SU-DHL-6 (cell line): ENCODE measurements around the gene CACNA1B.

Experiments
- H2AFZ ChIP-seq: fragments of 200-600 bp; sonication (generic); 2 replicates; pipeline ENCODE4 v1.6.1; 2014; ENCODE audit warnings: low read depth, mild to moderate bottlenecking, moderate library complexity, mixed read lengths, antibody characterized with exemption, low read length; ENCODE audit not compliant: severe bottlenecking
- H3F3A ChIP-seq: fragments of 200-600 bp; shearing (Covaris generic); 2 replicates; pipeline ENCODE4 v1.6.0; 2016; ENCODE audit warnings: antibody characterized with exemption, mild to moderate bottlenecking; ENCODE audit not compliant: insufficient read depth
- H3K27ac ChIP-seq: fragments of 200-600 bp; sonication (generic); 2 replicates; pipeline ENCODE4 v1.5.1; 2016; ENCODE audit warnings: low read depth, mild to moderate bottlenecking, low read length, moderate library complexity, mixed read lengths
- H3K27me3 ChIP-seq: fragments of 200-600 bp; sonication (generic), shearing (Covaris generic); 2 replicates; pipeline ENCODE4 v1.6.0; 2014; ENCODE audit warnings: mild to moderate bottlenecking, low read length
- H3K36me3 ChIP-seq: fragments of 200-600 bp; sonication (generic); 2 replicates; pipeline ENCODE4 v1.6.1; 2014; ENCODE audit warnings: mild to moderate bottlenecking, low read length, mixed read lengths
- H3K4me2 ChIP-seq: fragments of 300-600, 200-600 bp; shearing (Covaris generic), sonication (generic); 2 replicates; pipeline ENCODE4 v1.6.0; 2014; ENCODE audit warnings: low read length, low read depth, mild to moderate bottlenecking; ENCODE audit not compliant: poor library complexity, severe bottlenecking
- H3K4me3 ChIP-seq: fragments of 200-600 bp; sonication (generic); 2 replicates; pipeline ENCODE4 v1.5.1; 2014; ENCODE audit warnings: antibody characterized with exemption, low read length, mild to moderate bottlenecking, mixed read lengths; ENCODE audit not compliant: insufficient read depth, poor library complexity, severe bottlenecking
- H3K79me2 ChIP-seq: fragments of 200-600 bp; sonication (generic); 2 replicates; pipeline ENCODE4 v1.6.1; 2014; ENCODE audit warnings: mild to moderate bottlenecking, low read length, moderate library complexity; ENCODE audit not compliant: insufficient read depth
- H3K9ac ChIP-seq: fragments of 200-600 bp; sonication (generic); 2 replicates; pipeline ENCODE4 v1.7.0; 2014; ENCODE audit warnings: mild to moderate bottlenecking, low read length
- H3K9me2 ChIP-seq: fragments of 200-600 bp; sonication (generic); replicated peaks from 2 replicates; pipeline ENCODE4 v1.6.1; 2014; ENCODE audit warnings: low read length; ENCODE audit not compliant: insufficient read depth
- H3K9me3 ChIP-seq: fragments of 200-600 bp; sonication (generic); 2 replicates; pipeline ENCODE4 v1.6.1; 2014; ENCODE audit warnings: low read length, mixed read lengths; ENCODE audit not compliant: insufficient read depth
- H4K20me1 ChIP-seq: fragments of 200-600 bp; sonication (generic); 2 replicates; pipeline ENCODE4 v1.6.1; 2014; ENCODE audit warnings: low read depth, mild to moderate bottlenecking, antibody characterized with exemption, low read length, moderate library complexity, mixed read lengths
- EZH2phosphoT487 ChIP-seq: fragments of 200-600 bp; sonication (generic), shearing (Covaris generic); conservative IDR thresholded peaks from 2 replicates; pipeline ENCODE4 v1.6.1; 2018; ENCODE audit warnings: mild to moderate bottlenecking, antibody characterized with exemption, low read length, moderate library complexity, mixed read lengths
- TF ChIP-seq, protein P1 (sequence below): fragments of 200-600 bp; sonication (generic); IDR thresholded peaks from one replicate; pipeline ENCODE4 v1.5.1; 2017; ENCODE audit warnings: antibody characterized with exemption, mild to moderate bottlenecking, low read length, moderate library complexity; ENCODE audit not compliant: insufficient read depth, poor library complexity, severe bottlenecking

Gene CACNA1B

DNA sequence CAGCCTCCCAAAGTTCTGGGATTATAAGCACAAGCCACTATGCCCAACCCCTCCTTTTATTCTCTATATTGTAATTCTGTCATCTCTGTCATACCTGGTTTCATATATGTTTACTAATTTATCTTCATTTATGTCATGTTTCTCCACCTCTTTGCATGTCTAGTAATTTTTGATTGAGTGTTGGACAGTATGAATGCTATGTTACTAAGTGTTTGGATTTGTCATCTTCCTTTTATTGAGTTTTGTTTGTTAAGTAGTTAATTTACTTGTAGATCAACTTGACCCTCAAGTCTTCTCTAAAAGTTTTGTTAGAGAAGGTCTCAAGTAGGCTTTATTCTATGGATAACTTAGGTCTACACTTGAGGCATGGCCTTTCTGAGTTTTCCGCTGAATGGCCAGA, 17.2 kb upstream of the CACNA1B start:
- H4K20me1 ChIP-seq, result no peaks in the 10 kb centered on the region
- no peaks in the 10 kb centered on the region for H3K79me2 ChIP-seq
- H3K9me3 ChIP-seq, result no peaks in the 10 kb centered on the region
- no peak overlapping the region for H3K27ac ChIP-seq
- H3K36me3 ChIP-seq, result no peaks in the 10 kb centered on the region
- H3F3A ChIP-seq, result no peaks in the 10 kb centered on the region
- no peaks in the 10 kb centered on the region for H3K9me2 ChIP-seq
- no peak overlapping the region for H2AFZ ChIP-seq
- no peak overlapping the region for H3K9ac ChIP-seq
- H3K27me3 ChIP-seq, result no peaks in the 10 kb centered on the region
- H3K4me3 ChIP-seq, result no peak overlapping the region
- H3K4me2 ChIP-seq, result no peak overlapping the region
- TF ChIP-seq, protein P1, sequence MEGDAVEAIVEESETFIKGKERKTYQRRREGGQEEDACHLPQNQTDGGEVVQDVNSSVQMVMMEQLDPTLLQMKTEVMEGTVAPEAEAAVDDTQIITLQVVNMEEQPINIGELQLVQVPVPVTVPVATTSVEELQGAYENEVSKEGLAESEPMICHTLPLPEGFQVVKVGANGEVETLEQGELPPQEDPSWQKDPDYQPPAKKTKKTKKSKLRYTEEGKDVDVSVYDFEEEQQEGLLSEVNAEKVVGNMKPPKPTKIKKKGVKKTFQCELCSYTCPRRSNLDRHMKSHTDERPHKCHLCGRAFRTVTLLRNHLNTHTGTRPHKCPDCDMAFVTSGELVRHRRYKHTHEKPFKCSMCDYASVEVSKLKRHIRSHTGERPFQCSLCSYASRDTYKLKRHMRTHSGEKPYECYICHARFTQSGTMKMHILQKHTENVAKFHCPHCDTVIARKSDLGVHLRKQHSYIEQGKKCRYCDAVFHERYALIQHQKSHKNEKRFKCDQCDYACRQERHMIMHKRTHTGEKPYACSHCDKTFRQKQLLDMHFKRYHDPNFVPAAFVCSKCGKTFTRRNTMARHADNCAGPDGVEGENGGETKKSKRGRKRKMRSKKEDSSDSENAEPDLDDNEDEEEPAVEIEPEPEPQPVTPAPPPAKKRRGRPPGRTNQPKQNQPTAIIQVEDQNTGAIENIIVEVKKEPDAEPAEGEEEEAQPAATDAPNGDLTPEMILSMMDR, result no peak
- TF ChIP-seq EZH2phosphoT487, result no peak

DNA sequence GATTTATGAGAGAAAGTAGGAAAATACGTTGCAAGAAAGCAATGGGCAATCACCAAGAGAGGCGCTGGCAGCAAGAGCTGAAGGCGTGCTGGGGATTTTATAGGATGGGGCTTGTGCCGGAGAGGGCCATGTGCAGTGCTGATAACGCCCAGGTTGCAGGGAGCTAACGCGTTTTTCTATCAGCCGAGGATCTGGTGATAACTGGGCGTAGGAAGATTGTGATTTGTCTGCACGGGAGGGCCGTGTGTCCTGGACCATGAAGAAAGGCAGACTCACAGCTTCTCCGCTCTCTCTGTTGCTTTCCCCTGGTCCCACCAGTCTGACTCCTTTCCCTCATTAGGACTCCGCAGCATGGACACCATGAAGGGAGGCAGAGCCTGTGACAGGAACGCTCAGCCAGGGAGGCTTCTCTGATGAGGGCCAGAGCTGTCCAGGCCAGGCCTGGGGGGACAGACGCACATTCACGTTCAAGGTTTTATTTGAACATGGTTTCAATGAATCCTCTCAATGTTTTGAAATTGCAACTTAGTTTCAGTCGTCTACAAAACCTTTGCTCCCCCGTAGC, 11.9 kb upstream of the CACNA1B start:
- Histone ChIP-seq H3K9ac (no peak overlapping the region), H3K27ac (no peak overlapping the region), H3K36me3 (no peaks in the 10 kb centered on the region), H3K4me3 (no peak overlapping the region), H4K20me1 (no peaks in the 10 kb centered on the region), H3K27me3 (no peaks in the 10 kb centered on the region), H2AFZ (no peak overlapping the region), H3F3A (no peaks in the 10 kb centered on the region), H3K4me2 (no peak overlapping the region), H3K9me2 (no peaks in the 10 kb centered on the region), H3K9me3 (no peaks in the 10 kb centered on the region), H3K79me2 (no peaks in the 10 kb centered on the region)
- TF ChIP-seq, protein P1, result no peak
- no peak for TF ChIP-seq EZH2phosphoT487

DNA sequence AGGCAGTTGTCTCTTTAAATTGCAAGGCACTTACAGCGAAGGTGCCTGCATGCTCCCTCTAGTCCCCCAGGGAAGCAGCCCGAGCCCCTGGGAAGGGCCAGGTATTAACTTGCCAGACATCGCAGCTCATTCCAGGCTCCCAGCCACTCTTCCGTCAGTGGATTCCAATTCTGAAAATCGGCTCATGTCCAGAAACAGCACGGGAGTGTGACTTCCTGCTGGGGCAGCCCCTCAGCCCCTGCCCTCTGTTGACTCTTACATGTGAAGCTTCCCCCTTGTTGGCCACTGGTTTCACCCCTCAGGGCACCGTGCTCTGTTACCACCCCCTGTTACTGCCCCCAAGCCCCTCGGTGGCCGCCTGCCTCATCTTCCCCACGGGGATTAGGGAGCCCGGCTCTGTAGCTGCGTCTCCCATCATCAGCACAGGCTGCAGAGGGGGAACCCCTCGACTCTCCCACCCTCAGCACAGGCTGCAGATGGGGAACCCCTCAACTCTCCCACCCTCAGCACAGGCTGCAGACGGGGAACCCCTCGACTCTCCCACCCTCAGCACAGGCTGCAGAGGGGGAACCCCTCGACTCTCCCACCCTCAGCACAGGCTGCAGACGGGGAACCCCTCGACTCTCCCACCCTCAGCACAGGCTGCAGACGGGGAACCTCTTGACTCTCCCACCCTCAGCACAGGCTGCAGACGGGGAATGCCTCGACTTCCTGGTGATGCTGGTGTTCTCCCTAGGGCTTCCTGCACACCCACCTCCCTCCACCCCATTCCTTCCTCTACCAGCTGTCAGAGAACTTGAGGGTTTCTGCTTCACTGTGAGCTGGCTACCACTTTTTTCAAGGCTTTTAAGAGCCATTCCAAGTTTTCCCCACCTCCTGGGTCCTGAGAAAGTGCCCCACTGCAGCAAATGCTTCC, 11.1 kb upstream of the CACNA1B start:
- Histone ChIP-seq H3K27ac (no peak overlapping the region), H3K9me3 (no peaks in the 10 kb centered on the region), H3F3A (no peaks in the 10 kb centered on the region), H3K27me3 (no peaks in the 10 kb centered on the region), H3K9ac (no peak overlapping the region), H3K4me2 (no peak overlapping the region), H3K4me3 (no peak overlapping the region), H3K9me2 (no peaks in the 10 kb centered on the region), H3K36me3 (no peaks in the 10 kb centered on the region), H3K79me2 (no peaks in the 10 kb centered on the region), H4K20me1 (no peaks in the 10 kb centered on the region), H2AFZ (no peak overlapping the region)
- TF ChIP-seq, protein P1, result no peak
- TF ChIP-seq EZH2phosphoT487, result no peak
